K562 (cell line): ENCODE data around the gene FKBP8. TPM values are rescaled to one million over a fixed set of nuclear protein-coding genes. Genes with fewer than 3 reads are reported as not detected.

Experiments used
- ARID1B ChIP-seq: fragments of 450-650 bp; IDR thresholded peaks from 2 replicates; pipeline ENCODE4 v1.6.1; 2016; ENCODE audit warnings: antibody characterized with exemption, mild to moderate bottlenecking, inconsistent platforms
- CBX5 ChIP-seq: IDR thresholded peaks from 2 replicates; pipeline ENCODE4 v1.6.1; 2014; ENCODE audit warnings: low read depth, borderline replicate concordance
- CEBPB ChIP-seq: fragments of 450-650 bp; IDR thresholded peaks from 2 replicates; pipeline ENCODE4 v1.6.1; 2016; ENCODE audit warnings: missing genetic modification characterization, missing compliant biosample characterization
- KAT2B ChIP-seq: IDR thresholded peaks from one replicate; pipeline ENCODE4 v1.6.1; 2012; ENCODE audit warnings: low read depth, mild to moderate bottlenecking, control low read depth, inconsistent platforms, low read length, moderate library complexity
- L3MBTL2 ChIP-seq: fragments of 450-650 bp; IDR thresholded peaks from 2 replicates; pipeline ENCODE4 v1.6.1; 2016; ENCODE audit warnings: mild to moderate bottlenecking, moderate library complexity
- NFRKB ChIP-seq: fragments of 450-650 bp; IDR thresholded peaks from 2 replicates; pipeline ENCODE4 v1.6.1; 2016; ENCODE audit warnings: low read depth
- ZKSCAN8 ChIP-seq: fragments of 200-800 bp; sonication (Bioruptor generic); IDR thresholded peaks from 2 replicates; pipeline ENCODE4 v1.6.1; 2016; ENCODE audit warnings: missing genetic modification characterization, missing compliant biosample characterization
- ZNF217 ChIP-seq: sonication (generic); formaldehyde crosslinking; IDR thresholded peaks from 2 replicates; pipeline ENCODE4 v1.8.0; 2022; ENCODE audit warnings: mild to moderate bottlenecking, missing genetic modification reagents
- polyA plus RNA-seq, 8 experiments: library from polyadenylated mRNA; depleted of rRNA in 4 of 8; stranded (reverse) in 5 of 8; unstranded in 3 of 8; fragments of >200 nt; fragmentation: Nextera tagmentation in 2 of 8; fragmentation: Illumina TruSeq in 1 of 8; extraction: Ambion mirVana in 2 of 8; extraction: Trizol in 1 of 8; gene quantifications; 2 replicates each; pipeline versions ENCODE4 v1.2.1 to v1.2.3, GENCODE V29; 2011 to 2014; ENCODE audit warnings: inconsistent platforms in 1 of 8, missing spikeins in 1 of 8
- total RNA-seq, 7 experiments: library from RNA; depleted of rRNA in 6 of 7; stranded (reverse); fragments of >200 nt in 6 of 7; fragmentation: Illumina TruSeq in 2 of 7; extraction: Trizol in 2 of 7; gene quantifications; 2 replicates each; pipeline versions ENCODE4 v1.2.1 to v1.2.3, GENCODE V29; 2011 to 2021; ENCODE audit warnings: low replicate concordance in 1 of 7
- TF ChIP-seq, protein P1 (sequence below), 2 experiments: fragments of 450-650 bp in 1 of 2; IDR thresholded peaks; 2 replicates each; pipeline ENCODE4 v1.6.1; 2011 to 2017; ENCODE audit warnings: low read depth in 2 of 2, antibody characterized with exemption in 1 of 2, borderline replicate concordance in 1 of 2, low read length in 1 of 2, mild to moderate bottlenecking in 1 of 2, mixed read lengths in 1 of 2; ENCODE audit not compliant: control insufficient read depth in 1 of 2
- TF ChIP-seq, protein P2 (sequence below): fragments of 250-450 bp; sonication (Bioruptor Pico); IDR thresholded peaks from 2 replicates; pipeline ENCODE4 v1.5.0; 2021
- TF ChIP-seq, protein P3 (sequence below): IDR thresholded peaks from 3 replicates; pipeline ENCODE4 v1.6.1; 2011; ENCODE audit warnings: borderline replicate concordance, mild to moderate bottlenecking, moderate library complexity; ENCODE audit not compliant: insufficient read length; ENCODE audit errors: extremely low read depth
- TF ChIP-seq, protein P4 (sequence below): fragments of 250-450 bp; sonication (Bioruptor Pico); IDR thresholded peaks from 2 replicates; pipeline ENCODE4 v1.8.0; 2022; ENCODE audit warnings: moderate library complexity, mild to moderate bottlenecking, inconsistent platforms
- TF ChIP-seq, protein P5 (sequence below): fragments of 250-450 bp; sonication (Bioruptor Pico); IDR thresholded peaks from 2 replicates; pipeline ENCODE4 v1.8.0; 2022; ENCODE audit warnings: inconsistent platforms
- TF ChIP-seq, protein P6 (sequence below): sonication (generic); formaldehyde crosslinking; IDR thresholded peaks from 2 replicates; pipeline ENCODE4 v1.8.1; 2023; ENCODE audit warnings: mild to moderate bottlenecking, missing genetic modification reagents

The FKBP8 gene
- total and polyA plus RNA-seq, 9 of the 15 experiments (the other 6 are each of a cell fraction or from before 2014, with no cell fraction given): 0.46 to 236 (median 104) TPM

DNA sequence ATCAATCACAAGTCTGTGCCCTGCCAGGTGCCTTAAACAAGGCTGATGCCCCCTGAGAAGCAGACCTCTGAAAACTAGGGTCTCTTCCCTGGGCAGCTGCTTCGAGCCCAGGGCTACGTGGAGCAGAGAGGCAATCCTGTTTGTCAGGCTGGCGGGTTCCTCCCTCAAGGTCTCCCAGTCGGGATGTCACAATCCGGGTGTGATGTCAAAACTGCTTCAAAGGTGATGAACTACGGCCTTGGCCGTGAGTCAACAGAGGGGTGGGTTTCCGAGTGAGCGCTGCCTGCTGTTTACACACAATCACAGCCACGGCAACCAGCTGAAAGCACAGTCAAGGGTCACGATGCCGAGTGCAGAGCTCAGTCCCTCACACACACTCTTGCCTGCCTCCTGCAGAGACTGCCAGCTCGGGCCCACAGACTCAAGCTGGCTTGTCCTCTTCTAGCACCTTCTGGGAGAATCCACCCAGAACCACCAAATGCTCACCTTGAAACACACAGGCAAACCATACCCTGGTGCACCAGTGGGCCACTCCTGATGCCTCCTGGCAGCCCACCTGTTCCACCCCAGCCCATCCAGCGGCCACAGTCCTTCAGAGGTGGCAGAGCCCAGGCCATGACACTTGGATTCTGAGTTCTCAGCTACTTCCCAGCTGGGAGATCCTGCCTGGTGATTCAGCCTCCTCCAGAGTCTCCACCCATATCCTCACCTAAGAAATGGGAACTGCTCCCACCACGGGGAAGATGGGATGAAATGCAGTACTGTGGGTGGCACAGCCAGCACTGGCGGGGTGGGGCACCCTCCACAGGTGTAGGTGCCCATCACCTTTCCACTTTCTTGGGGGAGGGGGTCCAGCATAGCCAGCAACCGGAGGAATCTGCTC lies 28.3 kb downstream of the FKBP8 start (continued):
- TF ChIP-seq, protein P1, sequence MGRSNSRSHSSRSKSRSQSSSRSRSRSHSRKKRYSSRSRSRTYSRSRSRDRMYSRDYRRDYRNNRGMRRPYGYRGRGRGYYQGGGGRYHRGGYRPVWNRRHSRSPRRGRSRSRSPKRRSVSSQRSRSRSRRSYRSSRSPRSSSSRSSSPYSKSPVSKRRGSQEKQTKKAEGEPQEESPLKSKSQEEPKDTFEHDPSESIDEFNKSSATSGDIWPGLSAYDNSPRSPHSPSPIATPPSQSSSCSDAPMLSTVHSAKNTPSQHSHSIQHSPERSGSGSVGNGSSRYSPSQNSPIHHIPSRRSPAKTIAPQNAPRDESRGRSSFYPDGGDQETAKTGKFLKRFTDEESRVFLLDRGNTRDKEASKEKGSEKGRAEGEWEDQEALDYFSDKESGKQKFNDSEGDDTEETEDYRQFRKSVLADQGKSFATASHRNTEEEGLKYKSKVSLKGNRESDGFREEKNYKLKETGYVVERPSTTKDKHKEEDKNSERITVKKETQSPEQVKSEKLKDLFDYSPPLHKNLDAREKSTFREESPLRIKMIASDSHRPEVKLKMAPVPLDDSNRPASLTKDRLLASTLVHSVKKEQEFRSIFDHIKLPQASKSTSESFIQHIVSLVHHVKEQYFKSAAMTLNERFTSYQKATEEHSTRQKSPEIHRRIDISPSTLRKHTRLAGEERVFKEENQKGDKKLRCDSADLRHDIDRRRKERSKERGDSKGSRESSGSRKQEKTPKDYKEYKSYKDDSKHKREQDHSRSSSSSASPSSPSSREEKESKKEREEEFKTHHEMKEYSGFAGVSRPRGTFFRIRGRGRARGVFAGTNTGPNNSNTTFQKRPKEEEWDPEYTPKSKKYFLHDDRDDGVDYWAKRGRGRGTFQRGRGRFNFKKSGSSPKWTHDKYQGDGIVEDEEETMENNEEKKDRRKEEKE (IDR thresholded peaks at IDR 0.05; ENCODE audit: borderline replicate concordance in 1 of 2, control insufficient read depth in 1 of 2, low read depth in 2 of 2, low read length in 1 of 2): no peak
- TF ChIP-seq, protein P2, sequence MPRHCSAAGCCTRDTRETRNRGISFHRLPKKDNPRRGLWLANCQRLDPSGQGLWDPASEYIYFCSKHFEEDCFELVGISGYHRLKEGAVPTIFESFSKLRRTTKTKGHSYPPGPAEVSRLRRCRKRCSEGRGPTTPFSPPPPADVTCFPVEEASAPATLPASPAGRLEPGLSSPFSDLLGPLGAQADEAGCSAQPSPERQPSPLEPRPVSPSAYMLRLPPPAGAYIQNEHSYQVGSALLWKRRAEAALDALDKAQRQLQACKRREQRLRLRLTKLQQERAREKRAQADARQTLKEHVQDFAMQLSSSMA (CRISPR knock-in tag): no peak
- TF ChIP-seq ZNF217 (CRISPR knock-in tag): no peak
- peak; percentile 87 for TF ChIP-seq ZKSCAN8
- TF ChIP-seq, protein P3, sequence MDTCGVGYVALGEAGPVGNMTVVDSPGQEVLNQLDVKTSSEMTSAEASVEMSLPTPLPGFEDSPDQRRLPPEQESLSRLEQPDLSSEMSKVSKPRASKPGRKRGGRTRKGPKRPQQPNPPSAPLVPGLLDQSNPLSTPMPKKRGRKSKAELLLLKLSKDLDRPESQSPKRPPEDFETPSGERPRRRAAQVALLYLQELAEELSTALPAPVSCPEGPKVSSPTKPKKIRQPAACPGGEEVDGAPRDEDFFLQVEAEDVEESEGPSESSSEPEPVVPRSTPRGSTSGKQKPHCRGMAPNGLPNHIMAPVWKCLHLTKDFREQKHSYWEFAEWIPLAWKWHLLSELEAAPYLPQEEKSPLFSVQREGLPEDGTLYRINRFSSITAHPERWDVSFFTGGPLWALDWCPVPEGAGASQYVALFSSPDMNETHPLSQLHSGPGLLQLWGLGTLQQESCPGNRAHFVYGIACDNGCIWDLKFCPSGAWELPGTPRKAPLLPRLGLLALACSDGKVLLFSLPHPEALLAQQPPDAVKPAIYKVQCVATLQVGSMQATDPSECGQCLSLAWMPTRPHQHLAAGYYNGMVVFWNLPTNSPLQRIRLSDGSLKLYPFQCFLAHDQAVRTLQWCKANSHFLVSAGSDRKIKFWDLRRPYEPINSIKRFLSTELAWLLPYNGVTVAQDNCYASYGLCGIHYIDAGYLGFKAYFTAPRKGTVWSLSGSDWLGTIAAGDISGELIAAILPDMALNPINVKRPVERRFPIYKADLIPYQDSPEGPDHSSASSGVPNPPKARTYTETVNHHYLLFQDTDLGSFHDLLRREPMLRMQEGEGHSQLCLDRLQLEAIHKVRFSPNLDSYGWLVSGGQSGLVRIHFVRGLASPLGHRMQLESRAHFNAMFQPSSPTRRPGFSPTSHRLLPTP: no peak
- no peak for TF ChIP-seq CBX5
- no peak for TF ChIP-seq ARID1B
- no peak for TF ChIP-seq NFRKB
- TF ChIP-seq, protein P4, sequence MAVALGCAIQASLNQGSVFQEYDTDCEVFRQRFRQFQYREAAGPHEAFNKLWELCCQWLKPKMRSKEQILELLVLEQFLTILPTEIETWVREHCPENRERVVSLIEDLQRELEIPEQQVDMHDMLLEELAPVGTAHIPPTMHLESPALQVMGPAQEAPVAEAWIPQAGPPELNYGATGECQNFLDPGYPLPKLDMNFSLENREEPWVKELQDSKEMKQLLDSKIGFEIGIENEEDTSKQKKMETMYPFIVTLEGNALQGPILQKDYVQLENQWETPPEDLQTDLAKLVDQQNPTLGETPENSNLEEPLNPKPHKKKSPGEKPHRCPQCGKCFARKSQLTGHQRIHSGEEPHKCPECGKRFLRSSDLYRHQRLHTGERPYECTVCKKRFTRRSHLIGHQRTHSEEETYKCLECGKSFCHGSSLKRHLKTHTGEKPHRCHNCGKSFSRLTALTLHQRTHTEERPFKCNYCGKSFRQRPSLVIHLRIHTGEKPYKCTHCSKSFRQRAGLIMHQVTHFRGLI (CRISPR knock-in tag): no peak
- TF ChIP-seq KAT2B: no peak
- TF ChIP-seq L3MBTL2: no peak
- TF ChIP-seq, protein P5, sequence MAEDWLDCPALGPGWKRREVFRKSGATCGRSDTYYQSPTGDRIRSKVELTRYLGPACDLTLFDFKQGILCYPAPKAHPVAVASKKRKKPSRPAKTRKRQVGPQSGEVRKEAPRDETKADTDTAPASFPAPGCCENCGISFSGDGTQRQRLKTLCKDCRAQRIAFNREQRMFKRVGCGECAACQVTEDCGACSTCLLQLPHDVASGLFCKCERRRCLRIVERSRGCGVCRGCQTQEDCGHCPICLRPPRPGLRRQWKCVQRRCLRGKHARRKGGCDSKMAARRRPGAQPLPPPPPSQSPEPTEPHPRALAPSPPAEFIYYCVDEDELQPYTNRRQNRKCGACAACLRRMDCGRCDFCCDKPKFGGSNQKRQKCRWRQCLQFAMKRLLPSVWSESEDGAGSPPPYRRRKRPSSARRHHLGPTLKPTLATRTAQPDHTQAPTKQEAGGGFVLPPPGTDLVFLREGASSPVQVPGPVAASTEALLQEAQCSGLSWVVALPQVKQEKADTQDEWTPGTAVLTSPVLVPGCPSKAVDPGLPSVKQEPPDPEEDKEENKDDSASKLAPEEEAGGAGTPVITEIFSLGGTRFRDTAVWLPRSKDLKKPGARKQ (CRISPR knock-in tag): no peak
- TF ChIP-seq, protein P6, sequence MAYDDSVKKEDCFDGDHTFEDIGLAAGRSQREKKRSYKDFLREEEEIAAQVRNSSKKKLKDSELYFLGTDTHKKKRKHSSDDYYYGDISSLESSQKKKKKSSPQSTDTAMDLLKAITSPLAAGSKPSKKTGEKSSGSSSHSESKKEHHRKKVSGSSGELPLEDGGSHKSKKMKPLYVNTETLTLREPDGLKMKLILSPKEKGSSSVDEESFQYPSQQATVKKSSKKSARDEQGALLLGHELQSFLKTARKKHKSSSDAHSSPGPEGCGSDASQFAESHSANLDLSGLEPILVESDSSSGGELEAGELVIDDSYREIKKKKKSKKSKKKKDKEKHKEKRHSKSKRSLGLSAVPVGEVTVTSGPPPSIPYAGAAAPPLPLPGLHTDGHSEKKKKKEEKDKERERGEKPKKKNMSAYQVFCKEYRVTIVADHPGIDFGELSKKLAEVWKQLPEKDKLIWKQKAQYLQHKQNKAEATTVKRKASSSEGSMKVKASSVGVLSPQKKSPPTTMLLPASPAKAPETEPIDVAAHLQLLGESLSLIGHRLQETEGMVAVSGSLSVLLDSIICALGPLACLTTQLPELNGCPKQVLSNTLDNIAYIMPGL: no peak
- TF ChIP-seq CEBPB (tag): peak; percentile 81
